ENCODE measurements around the gene MAEA. TPM values are rescaled to one million over a fixed set of nuclear protein-coding genes. Genes with fewer than 3 reads are reported as not detected.

The MAEA gene
- total and polyA plus RNA-seq, 9 of the 15 experiments (the other 6 are each of a cell fraction or from before 2014, with no cell fraction given): 2.1 to 86.5 (median 45.0) TPM

- Histone ChIP-seq H3K27ac (ENCODE audit: extremely low read depth, low read depth, low read length) (no peak overlapping the region), H3K4me2 (ENCODE audit: insufficient read depth, low read length) (no peak overlapping the region), H4K20me1 (replicated peaks; ENCODE audit: control insufficient read depth, insufficient read depth, low read length) (no peaks in the 10 kb centered on the region), H3K9ac (ENCODE audit: insufficient read depth in 1 of 2, low read depth in 2 of 2, low read length in 2 of 2) (no peak overlapping the region), H3K36me3 (ENCODE audit: control insufficient read depth, insufficient read depth, low read length) (no peaks in the 10 kb centered on the region), H3K4me1 (replicated peaks in 1 of 2; ENCODE audit: control insufficient read depth in 2 of 2, insufficient read depth in 2 of 2, low read length in 2 of 2) (peaks cover 0 to 29% of the 10 kb centered on the region in 2 experiments; a peak in 2 of 5 replicates), H2AFZ (ENCODE audit: low read depth, low read length) (no peak overlapping the region), H3K9me1 (ENCODE audit: control insufficient read depth, insufficient read depth, low read length) (peaks cover 5% of the 10 kb centered on the region), H3K79me2 (ENCODE audit: control insufficient read depth, insufficient read depth, low read length) (no peaks in the 10 kb centered on the region), H3K27me3 (ENCODE audit: control insufficient read depth in 2 of 2, insufficient read depth in 2 of 2, low read length in 2 of 2) (no peaks in the 10 kb centered on the region), H3K4me3 (no peak overlapping the region), H3K9me3 (replicated peaks; ENCODE audit: control insufficient read depth, insufficient read depth, low read depth, low read length) (no peaks in the 10 kb centered on the region)
- ChIA-PET CTCF (ENCODE audit: low intra/inter-chr PET ratio) (no interaction called here), POLR2A (interaction anchor here (1.8 kb wide), 1 partner anchor 9 kb away, joined by 8 read pairs; no protein-coding TSS in a partner anchor)
- ATAC-seq: no peak
- DNase-seq (ENCODE audit: extremely low read depth in 1 of 4, low spot score in 3 of 4): no peak
- no peak for TF ChIP-seq SREBF2 (CRISPR knock-in tag; IDR thresholded peaks at IDR 0.05)
- TF ChIP-seq ZBTB40 (IDR thresholded peaks at IDR 0.05): no peak
- TF ChIP-seq ZBTB40 (CRISPR knock-in tag; IDR thresholded peaks at IDR 0.05): no peak
- BruUV-seq (replicated peaks): no TSS peak
- no peak for FAIRE-seq
- intact Hi-C loops (cut with micrococcal nuclease) (no loop called here), in situ Hi-C loops (cut with MboI) (no loop called here)
- 87% methylated on average over 8 of the region's 13 CpGs for WGBS (ENCODE audit: insufficient coverage, low coverage, missing lambda C conversion rate)
Observed at GRCh38 chr4:1364748-1365147, 75.1 kb downstream of the MAEA start.
